ENCODE results near the gene SEMA3C.

SEMA3C gene

DNA sequence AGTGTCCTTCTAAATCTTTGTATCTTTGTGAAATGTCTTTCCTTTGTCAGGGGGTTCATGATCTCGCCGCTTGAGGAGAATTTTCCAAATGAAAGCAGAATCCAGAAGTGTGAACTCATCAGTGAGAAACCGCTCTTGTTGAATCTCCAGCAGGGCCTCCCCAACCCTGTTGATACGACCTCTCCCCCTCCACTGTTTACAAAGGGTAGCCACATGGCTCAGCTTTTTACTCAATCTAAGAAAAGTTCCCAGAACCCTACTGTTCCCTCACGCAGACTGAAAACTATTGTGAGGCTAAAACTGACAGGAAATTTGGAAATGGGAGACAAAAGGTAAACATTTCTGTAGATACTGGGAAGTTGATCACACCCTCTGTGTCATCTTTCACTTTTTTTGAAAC is 73.9 kb downstream of the SEMA3C start:
- DNase-seq (ENCODE audit: low read depth in 2 of 2): no peak
- TF ChIP-seq, protein P1, sequence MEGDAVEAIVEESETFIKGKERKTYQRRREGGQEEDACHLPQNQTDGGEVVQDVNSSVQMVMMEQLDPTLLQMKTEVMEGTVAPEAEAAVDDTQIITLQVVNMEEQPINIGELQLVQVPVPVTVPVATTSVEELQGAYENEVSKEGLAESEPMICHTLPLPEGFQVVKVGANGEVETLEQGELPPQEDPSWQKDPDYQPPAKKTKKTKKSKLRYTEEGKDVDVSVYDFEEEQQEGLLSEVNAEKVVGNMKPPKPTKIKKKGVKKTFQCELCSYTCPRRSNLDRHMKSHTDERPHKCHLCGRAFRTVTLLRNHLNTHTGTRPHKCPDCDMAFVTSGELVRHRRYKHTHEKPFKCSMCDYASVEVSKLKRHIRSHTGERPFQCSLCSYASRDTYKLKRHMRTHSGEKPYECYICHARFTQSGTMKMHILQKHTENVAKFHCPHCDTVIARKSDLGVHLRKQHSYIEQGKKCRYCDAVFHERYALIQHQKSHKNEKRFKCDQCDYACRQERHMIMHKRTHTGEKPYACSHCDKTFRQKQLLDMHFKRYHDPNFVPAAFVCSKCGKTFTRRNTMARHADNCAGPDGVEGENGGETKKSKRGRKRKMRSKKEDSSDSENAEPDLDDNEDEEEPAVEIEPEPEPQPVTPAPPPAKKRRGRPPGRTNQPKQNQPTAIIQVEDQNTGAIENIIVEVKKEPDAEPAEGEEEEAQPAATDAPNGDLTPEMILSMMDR (IDR thresholded peaks at IDR 0.05; ENCODE audit: low read depth, low read length): no peak
- no peak overlapping the region for H3K4me3 ChIP-seq (replicated peaks in 1 of 2; ENCODE audit: low read depth in 2 of 2, low read length in 2 of 2)

DNA sequence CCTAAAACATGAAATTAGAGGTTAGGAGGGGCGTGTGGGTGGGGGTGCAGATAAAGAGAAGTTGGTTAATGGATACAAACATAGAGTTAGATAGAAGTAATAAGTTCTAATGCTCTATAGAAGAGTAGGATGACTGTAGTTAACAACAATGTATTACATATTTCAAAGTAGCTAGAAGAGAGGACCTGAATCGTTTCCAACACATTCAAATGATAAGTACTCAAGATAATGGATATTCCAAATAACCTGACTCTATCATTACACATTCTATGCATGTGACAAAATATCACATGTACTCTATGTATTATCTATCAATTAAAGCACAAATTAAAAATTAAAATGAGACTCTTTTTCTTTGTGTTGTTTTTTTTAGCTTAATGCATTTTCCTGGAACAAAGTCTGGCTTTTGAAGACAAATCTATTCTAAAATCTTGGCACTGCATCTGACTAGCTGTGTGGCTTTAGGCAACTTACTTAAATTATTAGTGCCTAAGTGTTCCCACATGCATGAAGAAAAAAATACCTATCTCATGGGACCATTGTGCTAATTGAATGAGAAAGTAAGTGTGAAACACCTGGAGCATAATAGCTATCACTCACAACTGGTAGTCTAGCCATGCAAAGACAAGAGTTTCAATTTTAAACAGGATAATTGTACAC is 75.7 kb downstream of the SEMA3C start:
- TF ChIP-seq, protein P1 (IDR thresholded peaks at IDR 0.05; ENCODE audit: low read depth, low read length): no peak
- DNase-seq (ENCODE audit: low read depth in 2 of 2): no peak
- H3K4me3 ChIP-seq (replicated peaks in 1 of 2; ENCODE audit: low read depth in 2 of 2, low read length in 2 of 2): no peak overlapping the region

DNA sequence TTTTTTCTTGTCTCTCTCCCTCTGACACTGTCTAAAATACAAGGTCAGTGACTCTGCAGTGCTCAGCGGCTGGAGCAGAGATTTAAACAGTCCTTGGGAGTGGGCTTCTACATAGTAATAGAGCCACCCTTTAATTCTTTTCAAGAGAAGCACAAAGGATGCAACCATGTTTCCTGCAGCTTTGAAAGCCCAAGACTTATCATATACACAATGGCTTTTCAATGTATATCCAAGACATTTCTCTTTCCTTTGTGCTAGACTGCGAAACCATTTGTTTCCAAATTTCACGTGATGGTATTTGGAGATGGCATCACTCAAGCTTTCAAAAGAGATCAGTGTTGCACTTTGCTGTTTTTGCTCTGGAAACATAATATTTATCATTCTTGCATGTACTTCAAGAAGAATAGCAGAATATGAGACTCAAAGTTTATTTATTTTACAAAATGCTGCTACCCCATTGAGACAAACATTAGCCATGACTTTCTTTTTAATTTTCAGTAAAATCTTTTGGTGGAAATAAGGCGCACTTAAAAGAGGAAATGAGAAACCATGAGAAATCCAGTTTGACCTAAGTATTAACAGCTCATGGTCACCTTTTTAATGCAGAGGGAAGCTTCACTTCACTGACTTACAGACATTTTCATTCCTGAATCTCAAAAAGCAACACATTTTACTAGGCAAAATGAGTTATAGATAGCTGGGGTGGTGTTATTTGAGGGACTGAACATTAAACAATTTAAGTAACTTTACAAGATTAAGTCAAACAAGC is 76.6 kb downstream of the SEMA3C start:
- TF ChIP-seq, protein P1 (IDR thresholded peaks at IDR 0.05; ENCODE audit: low read depth, low read length): no peak
- no peak overlapping the region for H3K4me3 ChIP-seq (replicated peaks in 1 of 2; ENCODE audit: low read depth in 2 of 2, low read length in 2 of 2)
- DNase-seq (ENCODE audit: low read depth in 2 of 2): no peak

DNA sequence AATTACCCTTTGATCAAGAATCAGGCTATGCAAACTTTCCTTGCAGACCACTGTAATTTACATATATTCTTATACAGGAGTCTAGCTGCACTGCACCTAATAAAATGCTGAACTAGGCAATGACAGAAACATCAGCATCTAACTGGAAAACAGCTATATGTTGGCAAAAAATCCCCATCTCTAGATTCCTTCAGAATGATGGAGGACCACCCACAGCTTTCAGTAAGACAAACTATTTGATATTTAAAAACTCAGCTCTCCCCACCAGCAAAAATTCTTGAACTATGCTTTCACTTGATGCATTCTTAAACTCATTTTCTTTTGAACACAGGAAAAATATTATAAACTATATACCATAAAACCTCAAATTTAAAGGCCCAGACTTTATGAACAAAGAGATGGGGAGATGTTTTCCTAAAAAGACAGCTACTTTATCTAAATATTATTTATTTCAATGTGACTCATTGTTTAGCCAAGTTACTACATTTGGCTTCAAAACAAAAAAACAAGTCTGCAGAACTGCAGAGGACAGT is 77.4 kb downstream of the SEMA3C start:
- TF ChIP-seq, protein P1 (IDR thresholded peaks at IDR 0.05; ENCODE audit: low read depth, low read length): no peak
- H3K4me3 ChIP-seq (replicated peaks in 1 of 2; ENCODE audit: low read depth in 2 of 2, low read length in 2 of 2): no peak overlapping the region
- DNase-seq (ENCODE audit: low read depth in 2 of 2): peak in 1 of 2 donors; percentile 43

DNA sequence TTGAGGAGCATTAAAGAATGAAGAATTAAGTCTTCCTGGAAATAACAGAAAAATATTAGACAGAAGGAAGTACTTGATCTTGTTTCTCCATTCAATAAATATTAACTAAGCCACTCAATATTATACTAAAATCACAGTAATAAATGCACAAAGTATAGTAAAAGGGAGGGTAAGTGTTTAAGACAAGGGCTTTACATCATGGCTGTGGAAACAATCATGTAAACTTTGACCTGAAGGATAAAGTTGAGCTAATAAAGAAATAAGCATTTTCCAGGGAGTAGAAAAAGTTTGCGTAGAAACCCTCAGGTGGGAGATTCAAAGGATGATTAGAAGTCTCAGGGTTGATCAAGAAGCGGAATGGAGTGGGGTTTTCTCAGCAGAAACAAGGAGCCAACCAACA is 78.2 kb downstream of the SEMA3C start:
- TF ChIP-seq, protein P1 (IDR thresholded peaks at IDR 0.05; ENCODE audit: low read depth, low read length): no peak
- DNase-seq (ENCODE audit: low read depth in 2 of 2): no peak
- H3K4me3 ChIP-seq (replicated peaks in 1 of 2; ENCODE audit: low read depth in 2 of 2, low read length in 2 of 2): no peak overlapping the region

DNA sequence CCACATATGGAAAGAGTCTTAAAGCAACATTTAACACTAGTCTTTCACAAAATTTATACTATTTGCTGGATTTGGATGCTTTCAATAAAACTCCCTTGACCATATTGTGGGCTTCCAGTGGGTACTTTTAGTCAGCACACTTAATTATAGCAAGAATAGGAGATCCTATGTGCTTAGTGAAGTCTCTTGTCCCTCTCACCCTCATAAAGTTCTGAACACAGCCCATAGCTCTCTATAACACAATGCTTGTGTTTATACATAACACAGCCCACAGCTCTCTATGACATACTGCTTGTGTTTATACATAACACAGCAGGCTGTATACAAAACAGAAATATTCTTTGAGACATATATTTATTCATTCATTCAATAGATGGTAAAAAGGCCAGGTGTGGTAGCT is 79.0 kb downstream of the SEMA3C start:
- DNase-seq (ENCODE audit: low read depth in 2 of 2): no peak
- H3K4me3 ChIP-seq (replicated peaks in 1 of 2; ENCODE audit: low read depth in 2 of 2, low read length in 2 of 2): no peak overlapping the region

More for the DNA sequence above, 79.0 kb downstream of the SEMA3C start:
- TF ChIP-seq, protein P1 (IDR thresholded peaks at IDR 0.05; ENCODE audit: low read depth, low read length): no peak
